Keratinocyte (primary cell): Measurements from ENCODE around the gene TTC39C. TPM values are rescaled to one million over a fixed set of nuclear protein-coding genes. Genes with fewer than 3 reads are reported as not detected.
A peak's percentile ranks its signal among the peaks of the same experiment; 100 is the strongest.

Source experiments
- DNase-seq: peaks from one replicate; pipeline ENCODE4 v3.0.0-alpha.2; 2011; ENCODE audit warnings: low read depth, missing footprints, low spot score
- FAIRE-seq: peaks from 2 replicates; lab custom pipeline; 2011; peaks lifted over from hg19 to GRCh38; lab: Jason Lieb, UNC
- H2AFZ ChIP-seq: 2 replicates; pipeline ENCODE4 v1.6.0; 2012; ENCODE audit warnings: low read length, control low read depth, inconsistent platforms; ENCODE audit not compliant: control insufficient read depth
- H3K27ac ChIP-seq: 2 replicates; pipeline ENCODE4 v1.5.1; 2011; ENCODE audit warnings: low read length; ENCODE audit not compliant: control insufficient read depth, insufficient read depth
- H3K27me3 ChIP-seq: 3 replicates; pipeline ENCODE4 v1.6.0; 2011; ENCODE audit warnings: low read length; ENCODE audit not compliant: control insufficient read depth, insufficient read depth; ENCODE audit errors: extremely low read depth
- H3K36me3 ChIP-seq, 2 experiments: 2 replicates in 1 of 2; 3 replicates in 1 of 2; pipeline ENCODE4 v1.5.1; 2011; ENCODE audit warnings: low read length in 2 of 2, mild to moderate bottlenecking in 1 of 2; ENCODE audit not compliant: control insufficient read depth in 2 of 2, insufficient read depth in 2 of 2; ENCODE audit errors: extremely low read depth in 1 of 2
- H3K4me1 ChIP-seq: 3 replicates; pipeline ENCODE4 v1.5.1; 2011; ENCODE audit warnings: low read length; ENCODE audit not compliant: control insufficient read depth, insufficient read depth; ENCODE audit errors: extremely low read depth
- H3K4me2 ChIP-seq: 3 replicates; pipeline ENCODE4 v1.6.0; 2011; ENCODE audit warnings: low read depth, low read length; ENCODE audit not compliant: control insufficient read depth, insufficient read depth; ENCODE audit errors: extremely low read depth
- H3K4me3 ChIP-seq, 3 experiments: fragments of 200-600 bp in 1 of 3; sonication (generic) in 1 of 3; 2 replicates in 2 of 3; 3 replicates in 1 of 3; pipeline ENCODE4 v1.5.1; 2011 to 2016; ENCODE audit warnings: low read length in 3 of 3, mild to moderate bottlenecking in 3 of 3, control low read depth in 2 of 3, inconsistent platforms in 1 of 3, low read depth in 1 of 3, mixed read lengths in 1 of 3, mixed run types in 1 of 3, moderate library complexity in 1 of 3; ENCODE audit not compliant: control insufficient read depth in 2 of 3, insufficient read depth in 2 of 3; ENCODE audit errors: extremely low read depth in 1 of 3
- H3K79me2 ChIP-seq: 2 replicates; pipeline ENCODE4 v1.6.0; 2012; ENCODE audit warnings: low read length; ENCODE audit not compliant: control insufficient read depth, insufficient read depth
- H3K9ac ChIP-seq: 3 replicates; pipeline ENCODE4 v1.6.0; 2011; ENCODE audit warnings: low read length; ENCODE audit not compliant: control insufficient read depth, insufficient read depth; ENCODE audit errors: extremely low read depth
- H3K9me1 ChIP-seq: 3 replicates; pipeline ENCODE4 v1.6.0; 2011; ENCODE audit warnings: low read length; ENCODE audit not compliant: control insufficient read depth, insufficient read depth; ENCODE audit errors: extremely low read depth
- H3K9me3 ChIP-seq: 2 replicates; pipeline ENCODE4 v1.5.1; 2012; ENCODE audit warnings: low read depth, low read length; ENCODE audit not compliant: control insufficient read depth
- H4K20me1 ChIP-seq: 3 replicates; pipeline ENCODE4 v1.6.0; 2011; ENCODE audit warnings: low read length; ENCODE audit not compliant: control insufficient read depth, insufficient read depth; ENCODE audit errors: extremely low read depth
- EZH2 ChIP-seq: IDR thresholded peaks from one replicate; pipeline ENCODE4 v1.6.1; 2012; ENCODE audit warnings: inconsistent platforms, mild to moderate bottlenecking, low read length, moderate library complexity
- dilution Hi-C: fragments of 300-500 bp; cut with MboI; formaldehyde crosslinking; loops from one replicate; pipeline ENCODE4 v1.7.0; 2020; ENCODE audit warnings: low sequenced_read_pairs; ENCODE audit not compliant: extremely low pct_ligation_motif_present
- polyA plus RNA-seq, 5 experiments: library from polyadenylated mRNA; depleted of rRNA in 3 of 5; stranded (reverse) in 3 of 5; stranded (forward) in 1 of 5; unstranded in 1 of 5; fragments of >200 nt; gene quantifications; 1 replicate in 1 of 5; 2 replicates in 3 of 5; 3 replicates in 1 of 5; pipeline versions ENCODE4 v1.2.1 to v1.2.3, GENCODE V29; 2011 to 2012; ENCODE audit warnings: missing spikeins in 2 of 5, low read depth in 1 of 5, low replicate concordance in 1 of 5
- TF ChIP-seq, protein P1 (sequence below), 3 experiments: IDR thresholded peaks in 1 of 3; conservative IDR thresholded peaks in 1 of 3; optimal IDR thresholded peaks in 1 of 3; 2 replicates in 2 of 3; 3 replicates in 1 of 3; pipeline versions ENCODE3 to v1.5.1; 2011; ENCODE audit warnings: low read length in 3 of 3, mild to moderate bottlenecking in 3 of 3, moderate library complexity in 2 of 3, control low read depth in 1 of 3, inconsistent platforms in 1 of 3; ENCODE audit not compliant: insufficient read depth in 2 of 3; ENCODE audit errors: extremely low read depth in 1 of 3

Gene TTC39C
- polyA plus RNA-seq, 1 donor (not counting 4 experiments of a cell fraction or from before 2014, with no cell fraction given), result 26.8 TPM

DNA sequence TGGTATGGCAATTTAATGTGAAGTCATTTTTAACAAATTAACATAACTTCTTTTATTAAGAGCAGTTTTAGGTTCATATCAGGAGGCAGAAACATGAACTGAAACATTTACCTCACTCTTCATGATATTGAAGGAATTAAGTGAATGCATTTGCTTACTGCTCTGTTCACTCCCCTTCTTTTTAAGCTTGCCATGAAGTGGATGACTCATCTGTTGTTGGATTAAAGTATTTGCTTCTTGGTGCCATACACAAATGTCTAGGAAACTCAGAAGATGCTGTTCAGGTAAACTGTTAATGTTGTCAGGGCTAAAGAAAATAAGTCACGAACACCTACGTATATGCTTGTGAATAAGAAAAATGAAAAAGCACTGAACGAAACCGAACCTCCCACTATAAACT lies 114.1 kb downstream of the TTC39C start:
- Histone ChIP-seq H3K36me3 (peaks cover 13 to 15% of the 10 kb centered on the region in 2 experiments), H3K27me3 (no peaks in the 10 kb centered on the region), H3K27ac (no peak overlapping the region), H3K4me3 (no peak overlapping the region), H3K79me2 (no peaks in the 10 kb centered on the region), H3K4me2 (no peak overlapping the region), H3K9me3 (no peaks in the 10 kb centered on the region), H4K20me1 (no peaks in the 10 kb centered on the region), H3K9ac (no peak overlapping the region), H3K4me1 (no peaks in the 10 kb centered on the region), H3K9me1 (no peaks in the 10 kb centered on the region), H2AFZ (no peak overlapping the region)
- DNase-seq (no peak), FAIRE-seq (peak; percentile 76)
- dilution Hi-C loops, result no loop called here
- no peak for TF ChIP-seq EZH2
- TF ChIP-seq, protein P1, sequence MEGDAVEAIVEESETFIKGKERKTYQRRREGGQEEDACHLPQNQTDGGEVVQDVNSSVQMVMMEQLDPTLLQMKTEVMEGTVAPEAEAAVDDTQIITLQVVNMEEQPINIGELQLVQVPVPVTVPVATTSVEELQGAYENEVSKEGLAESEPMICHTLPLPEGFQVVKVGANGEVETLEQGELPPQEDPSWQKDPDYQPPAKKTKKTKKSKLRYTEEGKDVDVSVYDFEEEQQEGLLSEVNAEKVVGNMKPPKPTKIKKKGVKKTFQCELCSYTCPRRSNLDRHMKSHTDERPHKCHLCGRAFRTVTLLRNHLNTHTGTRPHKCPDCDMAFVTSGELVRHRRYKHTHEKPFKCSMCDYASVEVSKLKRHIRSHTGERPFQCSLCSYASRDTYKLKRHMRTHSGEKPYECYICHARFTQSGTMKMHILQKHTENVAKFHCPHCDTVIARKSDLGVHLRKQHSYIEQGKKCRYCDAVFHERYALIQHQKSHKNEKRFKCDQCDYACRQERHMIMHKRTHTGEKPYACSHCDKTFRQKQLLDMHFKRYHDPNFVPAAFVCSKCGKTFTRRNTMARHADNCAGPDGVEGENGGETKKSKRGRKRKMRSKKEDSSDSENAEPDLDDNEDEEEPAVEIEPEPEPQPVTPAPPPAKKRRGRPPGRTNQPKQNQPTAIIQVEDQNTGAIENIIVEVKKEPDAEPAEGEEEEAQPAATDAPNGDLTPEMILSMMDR (optimal IDR thresholded peaks at IDR 0.05 in 1 of 3, IDR thresholded peaks at IDR 0.05 in 1 of 3, conservative IDR thresholded peaks at IDR 0.05 in 1 of 3; ENCODE audit: extremely low read depth in 1 of 3, insufficient read depth in 2 of 3, low read length in 3 of 3), result no peak

DNA sequence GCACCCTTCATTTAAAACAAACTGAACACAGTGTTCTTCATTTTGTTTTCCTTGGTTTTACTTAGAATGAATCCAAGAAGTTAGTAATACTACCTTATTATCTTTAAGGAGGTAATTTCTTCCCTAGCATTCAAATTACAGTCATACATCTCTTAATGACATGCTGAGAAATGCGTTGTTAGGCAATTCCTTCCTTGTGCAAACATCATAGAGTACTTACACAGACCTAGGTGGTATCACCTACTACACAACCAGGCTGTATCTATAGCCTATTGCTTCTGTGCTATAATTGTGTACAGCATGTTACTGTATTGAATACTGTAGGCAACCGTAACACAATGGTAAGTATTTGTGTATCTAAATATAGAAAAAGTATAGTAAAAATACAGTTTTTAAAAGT lies 115.9 kb downstream of the TTC39C start:
- Histone ChIP-seq H3K4me2 (no peak overlapping the region), H3K4me3 (no peak overlapping the region), H3K9me3 (no peaks in the 10 kb centered on the region), H3K9me1 (no peaks in the 10 kb centered on the region), H3K79me2 (no peaks in the 10 kb centered on the region), H4K20me1 (no peaks in the 10 kb centered on the region), H2AFZ (no peak overlapping the region), H3K4me1 (no peaks in the 10 kb centered on the region), H3K9ac (no peak overlapping the region), H3K27ac (no peak overlapping the region), H3K27me3 (no peaks in the 10 kb centered on the region), H3K36me3 (peaks cover 8 to 14% of the 10 kb centered on the region in 2 experiments)
- no peak for TF ChIP-seq EZH2
- TF ChIP-seq, protein P1 (optimal IDR thresholded peaks at IDR 0.05 in 1 of 3, IDR thresholded peaks at IDR 0.05 in 1 of 3, conservative IDR thresholded peaks at IDR 0.05 in 1 of 3; ENCODE audit: extremely low read depth in 1 of 3, insufficient read depth in 2 of 3, low read length in 3 of 3), result no peak
- dilution Hi-C loops, result no loop called here
- DNase-seq, result no peak
- FAIRE-seq, result no peak
